Measurements from ENCODE around the gene GRID2. TPM values are rescaled to one million over a fixed set of nuclear protein-coding genes. Genes with fewer than 3 reads are reported as not detected.

The GRID2 gene
- polyA plus RNA-seq, 1 donor from 2014 or later = 14.9 TPM

GRCh38 chr4:93263166-93263565 is 959.4 kb downstream of the GRID2 start:
- no peaks in the 10 kb centered on the region for H3K79me2 ChIP-seq (replicated peaks; ENCODE audit: insufficient read depth, low read length)
- no peak overlapping the region for H2AFZ ChIP-seq (ENCODE audit: low read depth, low read length)
- H4K20me1 ChIP-seq (ENCODE audit: insufficient read depth) = no peaks in the 10 kb centered on the region
- no peak overlapping the region for H3K4me3 ChIP-seq (ENCODE audit: low read length)
- no peaks in the 10 kb centered on the region for H3K9me2 ChIP-seq (ENCODE audit: insufficient read depth, low read length)
- TF ChIP-seq CTCF (IDR thresholded peaks at IDR 0.05; ENCODE audit: poor library complexity, severe bottlenecking) = no peak
- H3K4me2 ChIP-seq (ENCODE audit: low read length) = no peak overlapping the region
- peaks cover 3% of the 10 kb centered on the region for H3F3A ChIP-seq (ENCODE audit: insufficient read depth, low read length, poor library complexity, severe bottlenecking)
- H3K9me3 ChIP-seq (ENCODE audit: low read length) = no peaks in the 10 kb centered on the region
- no peak overlapping the region for H3K27ac ChIP-seq (ENCODE audit: low read length)
- H3K27me3 ChIP-seq (ENCODE audit: insufficient read depth, low read depth, low read length) = no peaks in the 10 kb centered on the region
- no peak overlapping the region for H3K9ac ChIP-seq (ENCODE audit: low read length)
- H3K36me3 ChIP-seq (ENCODE audit: insufficient read depth, low read length) = no peaks in the 10 kb centered on the region

- Histone ChIP-seq H2AFZ (ENCODE audit: low read depth, low read length) (no peak overlapping the region), H3K79me2 (replicated peaks; ENCODE audit: insufficient read depth, low read length) (no peaks in the 10 kb centered on the region), H3K27ac (ENCODE audit: low read length) (no peak overlapping the region), H3K9me2 (ENCODE audit: insufficient read depth, low read length) (no peaks in the 10 kb centered on the region), H4K20me1 (ENCODE audit: insufficient read depth) (no peaks in the 10 kb centered on the region), H3K36me3 (ENCODE audit: insufficient read depth, low read length) (no peaks in the 10 kb centered on the region), H3K9ac (ENCODE audit: low read length) (no peak overlapping the region), H3K4me2 (ENCODE audit: low read length) (no peak overlapping the region), H3K4me3 (ENCODE audit: low read length) (no peak overlapping the region), H3K27me3 (ENCODE audit: insufficient read depth, low read depth, low read length) (no peaks in the 10 kb centered on the region), H3K9me3 (ENCODE audit: low read length) (no peaks in the 10 kb centered on the region), H3F3A (ENCODE audit: insufficient read depth, low read length, poor library complexity, severe bottlenecking) (no peaks in the 10 kb centered on the region)
- TF ChIP-seq POLR2AphosphoS5 (IDR thresholded peaks at IDR 0.05) (no peak), CTCF (IDR thresholded peaks at IDR 0.05; ENCODE audit: poor library complexity, severe bottlenecking) (no peak), REST (IDR thresholded peaks at IDR 0.05; ENCODE audit: borderline replicate concordance) (no peak), TAF1 (IDR thresholded peaks at IDR 0.05; ENCODE audit: low read depth) (no peak), RAD21 (conservative IDR thresholded peaks at IDR 0.05) (no peak), EZH2 (IDR thresholded peaks at IDR 0.05; ENCODE audit: borderline replicate concordance, insufficient read depth, low read length, poor library complexity, severe bottlenecking) (no peak), SMC3 (conservative IDR thresholded peaks at IDR 0.05; ENCODE audit: poor library complexity) (no peak), EP300 (conservative IDR thresholded peaks at IDR 0.05; ENCODE audit: poor library complexity, severe bottlenecking) (no peak), MXI1 (conservative IDR thresholded peaks at IDR 0.05; ENCODE audit: poor library complexity, severe bottlenecking) (no peak)
Observed at GRCh38 chr4:93267747-93268146, 964.0 kb downstream of the GRID2 start.

All from neural cell (in vitro differentiated cells).